Measurements from ENCODE around the gene ASPHD1.

The ASPHD1 gene

DNA sequence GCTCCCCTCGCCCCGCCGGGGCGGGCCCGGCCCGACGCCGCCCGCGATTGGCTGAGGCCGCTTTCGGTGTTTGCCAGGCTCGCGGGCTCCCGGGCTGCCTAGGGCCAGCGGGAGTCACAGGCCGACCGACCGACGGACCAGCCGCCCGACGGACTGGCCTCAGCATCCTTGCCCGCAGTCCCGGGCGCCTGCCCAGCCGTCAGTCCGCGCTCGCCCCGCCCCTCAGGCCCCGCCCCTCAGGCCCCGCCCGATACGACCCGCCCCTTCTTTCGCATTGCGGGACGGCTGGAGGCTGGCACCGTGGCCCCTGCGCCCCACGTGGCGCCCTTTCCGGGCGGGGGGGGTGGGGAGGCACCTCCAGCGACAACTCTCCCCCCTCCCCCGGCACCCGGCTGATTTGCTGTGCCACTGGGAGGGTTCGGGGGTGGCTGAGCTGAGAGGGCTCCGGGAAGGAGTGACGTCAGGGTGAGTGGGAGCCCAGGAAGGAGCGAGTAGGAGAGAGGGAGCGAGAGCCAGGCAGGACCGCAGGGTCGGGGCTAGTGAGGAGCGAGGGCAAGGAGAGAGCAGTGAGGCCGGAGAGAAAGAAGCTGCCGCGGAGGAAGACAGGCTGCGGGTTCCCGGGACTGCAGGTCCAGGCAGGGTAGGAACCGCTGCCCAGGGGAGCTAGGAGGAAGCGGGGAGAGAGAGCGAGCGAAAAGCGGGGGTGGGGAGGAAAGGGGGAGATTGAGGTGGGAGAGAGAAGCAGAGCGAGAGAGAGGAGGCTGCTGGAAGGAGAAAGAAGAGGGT, at the start of gene ASPHD1:
Gene ASPHD1 (plus strand): TSS at position 387 of the 786 bp plus-strand sequence. CDS start 484 bp downstream, outside the sequence.
- TF ChIP-seq TCF12 (IDR thresholded peaks at IDR 0.05; ENCODE audit: low read depth) (no peak), TAF1 (IDR thresholded peaks at IDR 0.05; ENCODE audit: low read depth) (0 out of 2 replicates have a peak, but pooled peaks have one; percentile 12), ZBTB7A (IDR thresholded peaks at IDR 0.05; ENCODE audit: low read depth) (no peak), YY1 (IDR thresholded peaks at IDR 0.05; ENCODE audit: low read depth) (no peak), TEAD4 (IDR thresholded peaks at IDR 0.05) (no peak), EGR1 (IDR thresholded peaks at IDR 0.05) (0 out of 2 replicates have a peak, but pooled peaks have one; percentile 28), CEBPB (IDR thresholded peaks at IDR 0.05) (no peak), RAD21 (IDR thresholded peaks at IDR 0.05; ENCODE audit: low read depth) (no peak)
- TF ChIP-seq, protein P1, sequence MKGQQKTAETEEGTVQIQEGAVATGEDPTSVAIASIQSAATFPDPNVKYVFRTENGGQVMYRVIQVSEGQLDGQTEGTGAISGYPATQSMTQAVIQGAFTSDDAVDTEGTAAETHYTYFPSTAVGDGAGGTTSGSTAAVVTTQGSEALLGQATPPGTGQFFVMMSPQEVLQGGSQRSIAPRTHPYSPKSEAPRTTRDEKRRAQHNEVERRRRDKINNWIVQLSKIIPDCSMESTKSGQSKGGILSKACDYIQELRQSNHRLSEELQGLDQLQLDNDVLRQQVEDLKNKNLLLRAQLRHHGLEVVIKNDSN (IDR thresholded peaks at IDR 0.05), result peak; percentile 62
- TF ChIP-seq, protein P2, sequence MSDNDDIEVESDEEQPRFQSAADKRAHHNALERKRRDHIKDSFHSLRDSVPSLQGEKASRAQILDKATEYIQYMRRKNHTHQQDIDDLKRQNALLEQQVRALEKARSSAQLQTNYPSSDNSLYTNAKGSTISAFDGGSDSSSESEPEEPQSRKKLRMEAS (IDR thresholded peaks at IDR 0.05), result peak; percentile 76

DNA sequence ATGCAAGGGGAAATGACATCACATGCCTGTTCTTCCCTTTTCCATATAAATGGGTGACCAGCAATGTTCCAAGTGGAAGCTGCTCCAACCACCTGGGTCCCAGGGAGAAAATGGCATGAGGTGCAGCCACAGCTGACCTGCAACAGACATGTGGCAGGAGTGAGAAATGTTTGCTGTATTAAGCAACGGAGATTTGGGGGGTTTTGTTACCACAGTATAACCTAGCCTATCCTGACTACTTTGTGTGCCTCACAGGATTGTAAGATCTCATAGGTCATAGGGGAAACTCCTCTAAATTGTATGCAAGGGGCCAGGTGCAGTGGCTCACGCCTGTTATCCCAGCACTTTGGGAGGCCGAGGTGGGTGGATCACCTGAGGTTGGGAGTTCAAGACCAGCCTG, 49.3 kb upstream of the ASPHD1 start:
- TF ChIP-seq RAD21 (IDR thresholded peaks at IDR 0.05; ENCODE audit: low read depth), result no peak
- no peak for TF ChIP-seq REST (IDR thresholded peaks at IDR 0.05; ENCODE audit: low read depth)
- TF ChIP-seq YY1 (IDR thresholded peaks at IDR 0.05; ENCODE audit: low read depth), result no peak
- no peak for TF ChIP-seq TEAD4 (IDR thresholded peaks at IDR 0.05)
- TF ChIP-seq CEBPB (IDR thresholded peaks at IDR 0.05), result no peak
- TF ChIP-seq, protein P1 (IDR thresholded peaks at IDR 0.05), result no peak
- no peak for TF ChIP-seq ZBTB7A (IDR thresholded peaks at IDR 0.05; ENCODE audit: low read depth)
- TF ChIP-seq EP300 (IDR thresholded peaks at IDR 0.05; ENCODE audit: borderline replicate concordance), result no peak

GRCh38 chr16:29852654-29853053, 47.6 kb upstream of the ASPHD1 start:
- no peak for TF ChIP-seq CEBPB (IDR thresholded peaks at IDR 0.05)
- TF ChIP-seq, protein P1 (IDR thresholded peaks at IDR 0.05), result peak; percentile 45; the same call in 1 of the 2 replicates

DNA sequence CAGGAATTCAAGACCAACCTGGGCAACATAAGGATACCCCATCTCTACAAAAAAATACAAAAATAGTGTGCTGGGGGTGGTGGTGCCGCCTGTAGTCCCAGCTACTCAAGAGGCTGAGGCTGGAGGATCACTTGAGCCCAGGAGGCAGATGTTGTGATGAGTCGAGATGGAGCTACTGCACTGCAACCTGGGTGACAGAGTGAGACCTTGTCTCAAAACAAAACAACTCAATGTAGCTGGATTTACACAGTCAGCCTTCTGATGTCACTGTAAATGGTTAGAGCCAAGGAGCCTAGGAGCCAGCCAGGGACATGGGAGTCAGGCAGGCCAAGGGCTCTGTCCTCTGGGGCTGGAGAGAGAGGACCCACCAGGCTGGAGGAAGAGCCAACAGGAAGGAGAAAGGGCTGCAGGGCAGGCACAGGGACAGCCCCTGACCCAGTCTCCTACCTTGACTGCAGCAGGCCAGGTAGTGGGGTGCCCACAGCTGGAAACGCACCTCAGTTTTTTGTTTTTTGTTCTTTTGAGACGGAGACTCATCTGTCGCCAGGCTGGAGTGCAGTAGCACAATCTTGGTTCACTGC, 45.7 kb upstream of the ASPHD1 start:
- no peak for TF ChIP-seq EGR1 (IDR thresholded peaks at IDR 0.05)
- TF ChIP-seq ZBTB7A (IDR thresholded peaks at IDR 0.05; ENCODE audit: low read depth), result no peak
- TF ChIP-seq TEAD4 (IDR thresholded peaks at IDR 0.05), result no peak
- TF ChIP-seq YY1 (IDR thresholded peaks at IDR 0.05; ENCODE audit: low read depth), result no peak
- TF ChIP-seq, protein P2 (IDR thresholded peaks at IDR 0.05), result no peak
- no peak for TF ChIP-seq CEBPB (IDR thresholded peaks at IDR 0.05)
- no peak for TF ChIP-seq RAD21 (IDR thresholded peaks at IDR 0.05; ENCODE audit: low read depth)
- no peak for TF ChIP-seq NFIC (IDR thresholded peaks at IDR 0.05)
- no peak for TF ChIP-seq FOXM1 (IDR thresholded peaks at IDR 0.05; ENCODE audit: borderline replicate concordance, low read depth)
- TF ChIP-seq CREB1 (IDR thresholded peaks at IDR 0.05; ENCODE audit: low read depth), result no peak
- TF ChIP-seq, protein P1 (IDR thresholded peaks at IDR 0.05), result no peak
- TF ChIP-seq EP300 (IDR thresholded peaks at IDR 0.05; ENCODE audit: borderline replicate concordance), result no peak

GRCh38 chr16:29857133-29857760, 43.0 kb upstream of the ASPHD1 start:
- TF ChIP-seq, protein P1 (IDR thresholded peaks at IDR 0.05), result no peak
- no peak for TF ChIP-seq YY1 (IDR thresholded peaks at IDR 0.05; ENCODE audit: low read depth)
- no peak for TF ChIP-seq EGR1 (IDR thresholded peaks at IDR 0.05)
- no peak for TF ChIP-seq EP300 (IDR thresholded peaks at IDR 0.05; ENCODE audit: borderline replicate concordance)
- no peak for TF ChIP-seq TCF12 (IDR thresholded peaks at IDR 0.05; ENCODE audit: low read depth)
- no peak for TF ChIP-seq FOXM1 (IDR thresholded peaks at IDR 0.05; ENCODE audit: borderline replicate concordance, low read depth)
- TF ChIP-seq NFIC (IDR thresholded peaks at IDR 0.05), result no peak
- no peak for TF ChIP-seq RAD21 (IDR thresholded peaks at IDR 0.05; ENCODE audit: low read depth)
- TF ChIP-seq ZBTB7A (IDR thresholded peaks at IDR 0.05; ENCODE audit: low read depth), result no peak
- no peak for TF ChIP-seq CREB1 (IDR thresholded peaks at IDR 0.05; ENCODE audit: low read depth)
- TF ChIP-seq TEAD4 (IDR thresholded peaks at IDR 0.05), result no peak
- TF ChIP-seq TAF1 (IDR thresholded peaks at IDR 0.05; ENCODE audit: low read depth), result no peak
- TF ChIP-seq REST (IDR thresholded peaks at IDR 0.05; ENCODE audit: low read depth), result no peak
- TF ChIP-seq CEBPB (IDR thresholded peaks at IDR 0.05), result no peak
- TF ChIP-seq, protein P2 (IDR thresholded peaks at IDR 0.05), result no peak

All from Ishikawa (cell line).